HFFc6 (cell line): Measurements from ENCODE around the gene ZDHHC20. TPM values are rescaled to one million over a fixed set of nuclear protein-coding genes. Genes with fewer than 3 reads are reported as not detected.

ENCODE experiments used
- DNase-seq: peaks from one replicate; pipeline ENCODE4 v3.0.0-alpha.2; 2018
- H3K27ac Mint-ChIP-seq: 2 replicates; pipeline ENCODE4 v1.8.0; 2020; ENCODE audit warnings: mild to moderate bottlenecking, mixed read lengths
- H3K27me3 Mint-ChIP-seq: 2 replicates; pipeline ENCODE4 v1.8.0; 2021; ENCODE audit warnings: mild to moderate bottlenecking, moderate library complexity, mixed read lengths; ENCODE audit not compliant: insufficient read depth
- H3K36me3 Mint-ChIP-seq: 2 replicates; pipeline ENCODE4 v1.8.0; 2021; ENCODE audit warnings: low read depth, mixed read lengths
- H3K4me1 Mint-ChIP-seq: 2 replicates; pipeline ENCODE4 v1.8.0; 2020; ENCODE audit warnings: low read depth, mixed read lengths
- H3K4me3 Mint-ChIP-seq: 2 replicates; pipeline ENCODE4 v1.8.0; 2020; ENCODE audit warnings: mild to moderate bottlenecking, moderate library complexity, mixed read lengths
- H3K9me3 Mint-ChIP-seq: 2 replicates; pipeline ENCODE4 v1.8.0; 2020; ENCODE audit warnings: mild to moderate bottlenecking, mixed read lengths
- total RNA-seq, 6 experiments: library from RNA; stranded (reverse); fragmentation: NEBNext Ultra II Directional; extraction: Animal tissue kit (Norgen Biotek cat#: 25700); gene quantifications; 2 replicates in 1 of 6; 3 replicates in 5 of 6; pipeline ENCODE4 v1.2.3, GENCODE V29; 2021
- TF ChIP-seq, protein P1 (sequence below): fragments of 200-600 bp; sonication (generic); IDR thresholded peaks from 2 replicates; pipeline ENCODE4 v1.5.0; 2021; ENCODE audit warnings: antibody characterized with exemption, mild to moderate bottlenecking

ZDHHC20 gene
- total RNA-seq, 6 experiments from 2014 or later = 65.3 to 75.1 (median 69.6) TPM

DNA sequence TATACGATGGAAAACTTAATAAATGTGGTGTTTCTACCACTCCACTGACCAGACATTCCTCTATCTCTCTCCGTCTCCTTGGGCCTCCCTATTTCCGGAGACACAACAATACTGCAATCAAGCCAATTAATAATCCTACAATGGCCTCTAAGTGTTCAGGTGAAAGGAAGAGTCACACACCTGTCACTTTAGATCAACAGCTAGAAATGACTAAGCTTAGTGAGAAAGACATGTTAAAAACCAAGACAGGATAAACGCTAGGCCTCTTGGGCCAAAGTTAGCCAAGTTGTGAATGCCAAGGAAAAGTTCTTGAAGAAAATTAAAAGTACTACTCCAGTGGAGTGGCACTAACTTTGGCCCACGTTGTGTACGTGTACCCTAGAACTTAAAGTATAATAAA is 22.5 kb downstream of the ZDHHC20 start:
- Mint-ChIP-seq H3K9me3 (no peaks in the 10 kb centered on the region), H3K36me3 (peaks cover 12% of the 10 kb centered on the region), H3K4me1 (peaks cover 30% of the 10 kb centered on the region), H3K27me3 (no peaks in the 10 kb centered on the region), H3K4me3 (no peak overlapping the region), H3K27ac (peak overlapping the region; percentile 54)
- DNase-seq = no peak
- TF ChIP-seq, protein P1, sequence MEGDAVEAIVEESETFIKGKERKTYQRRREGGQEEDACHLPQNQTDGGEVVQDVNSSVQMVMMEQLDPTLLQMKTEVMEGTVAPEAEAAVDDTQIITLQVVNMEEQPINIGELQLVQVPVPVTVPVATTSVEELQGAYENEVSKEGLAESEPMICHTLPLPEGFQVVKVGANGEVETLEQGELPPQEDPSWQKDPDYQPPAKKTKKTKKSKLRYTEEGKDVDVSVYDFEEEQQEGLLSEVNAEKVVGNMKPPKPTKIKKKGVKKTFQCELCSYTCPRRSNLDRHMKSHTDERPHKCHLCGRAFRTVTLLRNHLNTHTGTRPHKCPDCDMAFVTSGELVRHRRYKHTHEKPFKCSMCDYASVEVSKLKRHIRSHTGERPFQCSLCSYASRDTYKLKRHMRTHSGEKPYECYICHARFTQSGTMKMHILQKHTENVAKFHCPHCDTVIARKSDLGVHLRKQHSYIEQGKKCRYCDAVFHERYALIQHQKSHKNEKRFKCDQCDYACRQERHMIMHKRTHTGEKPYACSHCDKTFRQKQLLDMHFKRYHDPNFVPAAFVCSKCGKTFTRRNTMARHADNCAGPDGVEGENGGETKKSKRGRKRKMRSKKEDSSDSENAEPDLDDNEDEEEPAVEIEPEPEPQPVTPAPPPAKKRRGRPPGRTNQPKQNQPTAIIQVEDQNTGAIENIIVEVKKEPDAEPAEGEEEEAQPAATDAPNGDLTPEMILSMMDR = no peak

DNA sequence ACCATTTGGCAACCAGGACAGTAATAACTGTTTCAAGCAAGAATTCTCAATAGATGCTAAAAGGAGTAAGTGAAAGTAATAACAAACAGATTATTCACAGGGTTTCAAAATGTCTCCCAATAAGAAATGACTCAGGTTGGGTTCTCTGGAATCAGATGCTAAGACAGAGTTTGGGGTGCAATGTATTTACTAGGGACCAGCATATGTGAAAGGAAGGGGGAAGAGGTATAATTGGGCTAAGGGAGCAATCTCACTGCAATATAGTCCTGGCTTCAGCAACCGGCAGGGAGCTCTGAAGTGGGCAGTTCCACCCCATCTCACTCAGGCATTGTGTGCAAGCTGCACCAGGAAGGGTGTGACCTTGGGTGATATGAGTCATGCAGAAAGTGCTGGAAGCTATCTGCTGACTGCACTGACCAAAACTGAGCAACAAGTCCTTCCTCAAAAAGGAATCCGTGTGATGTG is 23.4 kb downstream of the ZDHHC20 start:
- H3K4me3 Mint-ChIP-seq = peak overlapping the region; percentile 72
- H3K4me1 Mint-ChIP-seq = peaks cover 30% of the 10 kb centered on the region
- TF ChIP-seq, protein P1 = no peak
- peaks cover 14% of the 10 kb centered on the region for H3K36me3 Mint-ChIP-seq
- peak overlapping the region; percentile 78 for H3K27ac Mint-ChIP-seq
- DNase-seq = peak; percentile 83
- no peaks in the 10 kb centered on the region for H3K9me3 Mint-ChIP-seq
- no peaks in the 10 kb centered on the region for H3K27me3 Mint-ChIP-seq

DNA sequence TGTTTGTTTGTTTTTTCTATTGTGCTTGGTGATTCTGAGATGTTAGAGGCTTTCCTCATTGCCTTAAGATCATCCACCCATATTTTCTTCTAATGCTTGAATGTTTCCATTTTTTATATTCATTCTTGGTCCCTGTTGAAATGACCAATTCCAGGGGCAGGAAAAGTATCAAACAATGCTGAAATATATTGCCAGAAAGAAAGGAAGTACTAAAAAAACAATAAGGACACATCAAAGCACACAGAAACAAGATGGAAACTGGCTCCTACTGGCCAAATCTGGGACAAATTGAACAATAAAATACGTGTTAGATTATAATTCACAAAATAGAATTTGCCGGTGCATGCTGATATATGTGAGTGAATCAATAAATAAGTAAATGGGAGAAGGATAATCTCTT is 23.9 kb downstream of the ZDHHC20 start:
- DNase-seq = no peak
- Mint-ChIP-seq H3K27ac (peak overlapping the region; percentile 78), H3K36me3 (peaks cover 16% of the 10 kb centered on the region), H3K27me3 (no peaks in the 10 kb centered on the region), H3K9me3 (no peaks in the 10 kb centered on the region; the same call in 1 of the 2 replicates), H3K4me1 (peaks cover 30% of the 10 kb centered on the region), H3K4me3 (peak overlapping the region; percentile 72)
- TF ChIP-seq, protein P1 = no peak

DNA sequence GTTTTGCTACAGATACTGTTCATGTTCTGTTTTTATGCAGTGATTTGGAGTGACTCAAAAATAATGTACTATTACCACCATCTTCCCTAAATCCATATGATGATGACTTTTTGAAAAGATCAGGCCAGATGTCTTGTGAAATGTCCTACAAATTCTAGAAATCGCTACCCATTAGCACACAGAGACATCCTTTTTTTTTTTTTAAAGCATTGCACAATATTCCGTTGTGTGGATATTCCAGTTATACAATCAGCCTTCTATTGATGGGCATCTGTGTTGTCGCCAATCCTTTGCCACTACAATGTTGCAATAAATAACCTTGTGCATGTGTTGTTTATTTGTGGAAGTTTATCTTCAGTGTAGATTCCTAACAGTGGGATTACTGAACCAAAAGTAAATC is 24.5 kb downstream of the ZDHHC20 start:
- H3K27ac Mint-ChIP-seq = no peak overlapping the region
- no peaks in the 10 kb centered on the region for H3K27me3 Mint-ChIP-seq
- H3K4me1 Mint-ChIP-seq = peaks cover 30% of the 10 kb centered on the region
- peaks cover 22% of the 10 kb centered on the region for H3K36me3 Mint-ChIP-seq
- TF ChIP-seq, protein P1 = no peak
- no peak overlapping the region for H3K4me3 Mint-ChIP-seq
- H3K9me3 Mint-ChIP-seq = peaks cover 5% of the 10 kb centered on the region; the same call in 1 of the 2 replicates
- no peak for DNase-seq

DNA sequence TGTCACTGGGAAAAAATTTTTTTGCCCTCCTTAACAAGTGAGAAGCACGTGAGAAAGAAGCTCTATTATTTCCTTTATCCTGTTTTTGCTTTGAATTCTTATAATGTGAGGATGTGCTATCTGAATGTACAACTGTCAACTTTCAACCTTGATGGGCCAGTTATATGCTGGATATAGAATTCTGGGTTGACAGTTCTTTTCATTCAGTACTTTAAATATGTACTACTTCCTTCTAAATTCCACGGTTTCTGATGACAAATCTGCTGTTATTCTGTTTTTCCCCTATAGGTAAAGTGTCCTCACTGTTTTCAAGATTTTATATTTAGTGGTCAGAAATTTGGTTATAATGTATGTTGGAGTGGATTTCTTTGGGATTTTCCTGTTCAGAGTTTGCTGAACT is 29.9 kb downstream of the ZDHHC20 start:
- Mint-ChIP-seq H3K9me3 (peaks cover 12% of the 10 kb centered on the region; the same call in 1 of the 2 replicates), H3K36me3 (peaks cover 19% of the 10 kb centered on the region), H3K27ac (no peak overlapping the region), H3K4me1 (peaks cover 6% of the 10 kb centered on the region; the same call in 1 of the 2 replicates), H3K4me3 (no peak overlapping the region), H3K27me3 (no peaks in the 10 kb centered on the region)
- TF ChIP-seq, protein P1 = no peak
- DNase-seq = no peak
